Fibroblast of lung (primary cell): ENCODE measurements around the gene SLC2A1.

ENCODE experiments used
- EZH2 ChIP-seq: IDR thresholded peaks from 2 replicates; pipeline ENCODE4 v1.5.1; 2012; ENCODE audit warnings: low read length, control low read depth, mild to moderate bottlenecking; ENCODE audit errors: missing control alignments
- TF ChIP-seq, protein P1 (sequence below), 2 donors: IDR thresholded peaks in 1 of 2; conservative IDR thresholded peaks in 1 of 2; 1 replicate in 1 of 2; 2 replicates in 1 of 2; pipeline ENCODE4 v1.5.1; 2011 to 2012; ENCODE audit warnings: low read length in 2 of 2, control low read depth in 1 of 2, inconsistent platforms in 1 of 2, low read depth in 1 of 2, mild to moderate bottlenecking in 1 of 2

DNA sequence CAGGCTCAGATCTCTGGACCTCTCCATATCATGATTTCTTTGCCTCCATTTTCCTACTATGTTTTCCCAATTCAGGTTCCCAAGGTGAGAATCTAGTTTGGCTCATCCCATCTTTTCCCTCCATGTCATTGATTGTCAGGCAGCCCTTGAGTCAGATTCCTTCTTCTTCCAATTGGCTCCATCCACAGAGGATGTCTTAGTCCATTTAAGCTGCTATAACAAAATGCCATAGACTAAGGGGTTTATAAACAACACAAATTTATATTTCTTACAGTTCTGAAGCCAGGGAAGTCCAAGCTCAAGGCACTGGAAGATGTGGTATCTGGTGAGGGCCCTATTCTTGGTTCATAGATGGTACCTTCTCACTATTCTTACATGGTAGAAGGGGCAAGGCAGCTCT, 42.8 kb upstream of the SLC2A1 start:
- TF ChIP-seq, protein P1, sequence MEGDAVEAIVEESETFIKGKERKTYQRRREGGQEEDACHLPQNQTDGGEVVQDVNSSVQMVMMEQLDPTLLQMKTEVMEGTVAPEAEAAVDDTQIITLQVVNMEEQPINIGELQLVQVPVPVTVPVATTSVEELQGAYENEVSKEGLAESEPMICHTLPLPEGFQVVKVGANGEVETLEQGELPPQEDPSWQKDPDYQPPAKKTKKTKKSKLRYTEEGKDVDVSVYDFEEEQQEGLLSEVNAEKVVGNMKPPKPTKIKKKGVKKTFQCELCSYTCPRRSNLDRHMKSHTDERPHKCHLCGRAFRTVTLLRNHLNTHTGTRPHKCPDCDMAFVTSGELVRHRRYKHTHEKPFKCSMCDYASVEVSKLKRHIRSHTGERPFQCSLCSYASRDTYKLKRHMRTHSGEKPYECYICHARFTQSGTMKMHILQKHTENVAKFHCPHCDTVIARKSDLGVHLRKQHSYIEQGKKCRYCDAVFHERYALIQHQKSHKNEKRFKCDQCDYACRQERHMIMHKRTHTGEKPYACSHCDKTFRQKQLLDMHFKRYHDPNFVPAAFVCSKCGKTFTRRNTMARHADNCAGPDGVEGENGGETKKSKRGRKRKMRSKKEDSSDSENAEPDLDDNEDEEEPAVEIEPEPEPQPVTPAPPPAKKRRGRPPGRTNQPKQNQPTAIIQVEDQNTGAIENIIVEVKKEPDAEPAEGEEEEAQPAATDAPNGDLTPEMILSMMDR (conservative IDR thresholded peaks at IDR 0.05 in 1 of 2, IDR thresholded peaks at IDR 0.05 in 1 of 2; ENCODE audit: low read depth in 1 of 2, low read length in 2 of 2): no peak
- TF ChIP-seq EZH2: no peak
